WERI-Rb-1 (cell line): Measurements from ENCODE around the gene DISC1.

Experiments used
- DNase-seq: peaks from one replicate; pipeline ENCODE4 v3.0.0-alpha.2; 2020
- H3K27ac ChIP-seq: fragments of 250-450 bp; sonication (Bioruptor Pico); 2 replicates; pipeline ENCODE4 v1.5.1; 2020; ENCODE audit warnings: mild to moderate bottlenecking, moderate library complexity
- H3K27me3 ChIP-seq: fragments of 250-450 bp; sonication (Bioruptor Pico); 2 replicates; pipeline ENCODE4 v1.5.1; 2021; ENCODE audit warnings: mild to moderate bottlenecking, low read depth, moderate library complexity; ENCODE audit not compliant: insufficient read depth, severe bottlenecking
- H3K36me3 ChIP-seq: fragments of 250-450 bp; sonication (Bioruptor Pico); 2 replicates; pipeline ENCODE4 v1.5.1; 2020; ENCODE audit warnings: mild to moderate bottlenecking, moderate library complexity
- H3K4me3 ChIP-seq: 2 replicates; pipeline ENCODE4 v1.5.1; 2011; ENCODE audit warnings: low read depth, mild to moderate bottlenecking, control low read depth, low read length
- H3K9me3 ChIP-seq: fragments of 250-450 bp; sonication (Bioruptor Pico); 2 replicates; pipeline ENCODE4 v1.5.1; 2021; ENCODE audit warnings: mild to moderate bottlenecking, moderate library complexity; ENCODE audit not compliant: severe bottlenecking
- TF ChIP-seq, protein P1 (sequence below): IDR thresholded peaks from 2 replicates; pipeline ENCODE4 v1.5.1; 2011; ENCODE audit warnings: low read depth, mild to moderate bottlenecking, control low read depth, inconsistent platforms, low read length

The DISC1 gene

DNA sequence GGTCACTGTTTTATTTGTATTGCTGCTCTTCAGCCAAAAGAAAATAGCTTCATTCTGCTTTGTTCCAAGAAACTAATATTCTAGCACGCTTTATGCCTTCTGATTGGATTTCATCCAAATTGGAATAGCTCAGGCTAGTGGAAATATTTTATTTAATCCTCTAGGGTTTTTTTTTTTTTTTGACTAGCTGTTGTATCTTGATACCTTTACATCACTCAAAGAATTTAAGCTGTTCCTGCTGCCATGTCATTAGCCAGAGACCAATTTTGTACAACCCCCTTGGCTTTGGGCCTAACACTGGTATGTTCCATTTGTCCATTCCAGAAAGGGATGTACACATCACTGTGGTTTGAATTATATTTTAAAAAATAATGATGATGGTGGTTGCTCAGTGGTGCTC, 103.0 kb downstream of the DISC1 start:
- H3K36me3 ChIP-seq: no peaks in the 10 kb centered on the region
- TF ChIP-seq, protein P1, sequence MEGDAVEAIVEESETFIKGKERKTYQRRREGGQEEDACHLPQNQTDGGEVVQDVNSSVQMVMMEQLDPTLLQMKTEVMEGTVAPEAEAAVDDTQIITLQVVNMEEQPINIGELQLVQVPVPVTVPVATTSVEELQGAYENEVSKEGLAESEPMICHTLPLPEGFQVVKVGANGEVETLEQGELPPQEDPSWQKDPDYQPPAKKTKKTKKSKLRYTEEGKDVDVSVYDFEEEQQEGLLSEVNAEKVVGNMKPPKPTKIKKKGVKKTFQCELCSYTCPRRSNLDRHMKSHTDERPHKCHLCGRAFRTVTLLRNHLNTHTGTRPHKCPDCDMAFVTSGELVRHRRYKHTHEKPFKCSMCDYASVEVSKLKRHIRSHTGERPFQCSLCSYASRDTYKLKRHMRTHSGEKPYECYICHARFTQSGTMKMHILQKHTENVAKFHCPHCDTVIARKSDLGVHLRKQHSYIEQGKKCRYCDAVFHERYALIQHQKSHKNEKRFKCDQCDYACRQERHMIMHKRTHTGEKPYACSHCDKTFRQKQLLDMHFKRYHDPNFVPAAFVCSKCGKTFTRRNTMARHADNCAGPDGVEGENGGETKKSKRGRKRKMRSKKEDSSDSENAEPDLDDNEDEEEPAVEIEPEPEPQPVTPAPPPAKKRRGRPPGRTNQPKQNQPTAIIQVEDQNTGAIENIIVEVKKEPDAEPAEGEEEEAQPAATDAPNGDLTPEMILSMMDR: no peak
- H3K27ac ChIP-seq: no peak overlapping the region
- H3K4me3 ChIP-seq: no peak overlapping the region
- DNase-seq: no peak
- peaks cover 2% of the 10 kb centered on the region for H3K9me3 ChIP-seq
- peaks cover 10% of the 10 kb centered on the region for H3K27me3 ChIP-seq

GRCh38 chr1:231731268-231731667, 104.7 kb downstream of the DISC1 start:
- H3K9me3 ChIP-seq: peaks cover 2% of the 10 kb centered on the region
- DNase-seq: no peak
- H3K27me3 ChIP-seq: peaks cover 8% of the 10 kb centered on the region
- TF ChIP-seq, protein P1: no peak
- H3K4me3 ChIP-seq: no peak overlapping the region
- no peak overlapping the region for H3K27ac ChIP-seq
- no peaks in the 10 kb centered on the region for H3K36me3 ChIP-seq

- Histone ChIP-seq H3K27me3 (peaks cover 4% of the 10 kb centered on the region), H3K27ac (no peak overlapping the region), H3K9me3 (peaks cover 2% of the 10 kb centered on the region), H3K4me3 (no peak overlapping the region), H3K36me3 (no peaks in the 10 kb centered on the region)
- TF ChIP-seq, protein P1: no peak
- no peak for DNase-seq
These were observed 106.5 kb downstream of the DISC1 start for GRCh38 chr1:231733063-231733462.

DNA sequence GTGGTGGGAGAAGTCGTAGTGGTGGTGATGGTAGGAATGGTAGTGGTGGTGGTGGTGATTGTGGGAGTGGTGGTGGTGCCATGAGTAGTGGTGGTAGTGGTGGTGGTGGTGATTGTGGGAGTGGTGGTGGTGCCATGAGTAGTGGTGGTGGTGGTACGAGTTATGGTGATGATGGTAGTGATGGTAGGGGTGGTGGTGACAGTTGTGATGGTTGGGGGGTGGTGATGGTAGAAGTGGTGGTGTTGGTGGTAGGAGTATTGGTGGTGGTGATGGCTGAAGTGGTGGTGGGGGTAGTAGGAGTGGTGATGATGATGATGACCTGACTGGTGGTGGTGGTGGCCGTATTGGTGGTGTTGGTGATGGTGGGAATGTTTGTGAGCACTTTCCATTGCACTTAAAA, 107.1 kb downstream of the DISC1 start:
- no peaks in the 10 kb centered on the region for H3K36me3 ChIP-seq
- H3K27ac ChIP-seq: no peak overlapping the region
- H3K27me3 ChIP-seq: peaks cover 4% of the 10 kb centered on the region
- TF ChIP-seq, protein P1: no peak
- no peak overlapping the region for H3K4me3 ChIP-seq
- DNase-seq: no peak
- H3K9me3 ChIP-seq: peaks cover 2% of the 10 kb centered on the region

- Histone ChIP-seq H3K9me3 (peaks cover 2% of the 10 kb centered on the region), H3K36me3 (no peaks in the 10 kb centered on the region), H3K27me3 (peaks cover 6% of the 10 kb centered on the region), H3K4me3 (no peak overlapping the region), H3K27ac (no peak overlapping the region)
- TF ChIP-seq, protein P1: no peak
- no peak for DNase-seq
These were observed 107.8 kb downstream of the DISC1 start for GRCh38 chr1:231734417-231734816.

- Histone ChIP-seq H3K36me3 (no peaks in the 10 kb centered on the region), H3K27ac (no peak overlapping the region), H3K27me3 (peaks cover 8% of the 10 kb centered on the region), H3K4me3 (no peak overlapping the region), H3K9me3 (peaks cover 2% of the 10 kb centered on the region)
- TF ChIP-seq, protein P1: no peak
- no peak for DNase-seq
These were observed 108.8 kb downstream of the DISC1 start for GRCh38 chr1:231735411-231735810.
